ENCODE measurements around the gene FAM174A. TPM values are rescaled to one million over a fixed set of nuclear protein-coding genes. Genes with fewer than 3 reads are reported as not detected.

FAM174A gene
- total RNA-seq (2011; cell fraction: chromatin; rRNA removed; ENCODE audit: low replicate concordance), result 1.5 TPM in 2 replicates
- total RNA-seq (2011; cell fraction: nucleolus; rRNA removed), result 3.7 and 4.9 TPM in 2 replicates
- 2.1 and 2.2 TPM in 2 replicates for total RNA-seq (2011; cell fraction: nucleoplasm; rRNA removed)
- 2.1 and 2.3 TPM in 2 replicates for total RNA-seq (2014; rRNA removed)
- 0.51 and 0.96 TPM in 2 replicates for total RNA-seq (2014; rRNA removed; fragmentation: Illumina TruSeq; extraction: Trizol)
- total RNA-seq (2015; rRNA removed; fragmentation: Illumina TruSeq; extraction: Trizol), result 1.2 and 1.6 TPM in 2 replicates
- total RNA-seq (2021), result 1.4 and 2.1 TPM in 2 replicates
- polyA plus RNA-seq (2011; rRNA removed), result 0.53 and 1.2 TPM in 2 replicates
- 0.62 and 4.9 TPM in 2 replicates for polyA plus RNA-seq (2011; cell fraction: cytosol; rRNA removed)
- polyA plus RNA-seq (2011; cell fraction: nucleus; rRNA removed), result 0.32 and 2.5 TPM in 2 replicates
- polyA plus RNA-seq (2012), result 2.0 and 2.1 TPM in 2 replicates
- 0.95 and 1.1 TPM in 2 replicates for polyA plus RNA-seq (2014; fragmentation: Illumina TruSeq; extraction: Trizol)
- polyA plus RNA-seq (2014; fragmentation: Nextera tagmentation; extraction: Ambion mirVana), result under 1 TPM; 0.14 to 0.39 TPM
- polyA plus RNA-seq (2014; rRNA removed), result 2.1 and 2.9 TPM in 2 replicates
- 0.24 and 1.2 TPM in 2 replicates for polyA minus RNA-seq (2011; rRNA and poly(A)+ RNA removed)
- polyA minus RNA-seq (2011; cell fraction: cytosol; rRNA and poly(A)+ RNA removed), result 0.57 and 4.0 TPM in 2 replicates
- 4.2 and 7.1 TPM in 2 replicates for polyA minus RNA-seq (2011; cell fraction: nucleus; rRNA and poly(A)+ RNA removed)
- percentile 47 among the genes with signal in this experiment for Bru-seq, nascent RNA
- percentile 51 among the genes with signal in this experiment for BruChase-seq, experiment 1, labeled RNA remaining after a 2-hour chase
- BruChase-seq, experiment 2, labeled RNA remaining after a 6-hour chase, result percentile 49 among the genes with signal in this experiment
- long read RNA-seq, experiment 1, transcript FAM174A-201 (3 exons, 1,356 nt), result major isoform, 7 of 8 reads
- long read RNA-seq, experiment 1, partial matches to known transcripts, result 0 of 8 reads
- long read RNA-seq, experiment 1, other reads (novel, unspliced or antisense), result 1 of 8 reads
- long read RNA-seq, experiment 2, result 0 reads
- long read RNA-seq, experiment 3, partial matches to known transcripts, result 1 of 2 reads
- long read RNA-seq, experiment 3, other reads (novel, unspliced or antisense), result 0 of 2 reads

DNA sequence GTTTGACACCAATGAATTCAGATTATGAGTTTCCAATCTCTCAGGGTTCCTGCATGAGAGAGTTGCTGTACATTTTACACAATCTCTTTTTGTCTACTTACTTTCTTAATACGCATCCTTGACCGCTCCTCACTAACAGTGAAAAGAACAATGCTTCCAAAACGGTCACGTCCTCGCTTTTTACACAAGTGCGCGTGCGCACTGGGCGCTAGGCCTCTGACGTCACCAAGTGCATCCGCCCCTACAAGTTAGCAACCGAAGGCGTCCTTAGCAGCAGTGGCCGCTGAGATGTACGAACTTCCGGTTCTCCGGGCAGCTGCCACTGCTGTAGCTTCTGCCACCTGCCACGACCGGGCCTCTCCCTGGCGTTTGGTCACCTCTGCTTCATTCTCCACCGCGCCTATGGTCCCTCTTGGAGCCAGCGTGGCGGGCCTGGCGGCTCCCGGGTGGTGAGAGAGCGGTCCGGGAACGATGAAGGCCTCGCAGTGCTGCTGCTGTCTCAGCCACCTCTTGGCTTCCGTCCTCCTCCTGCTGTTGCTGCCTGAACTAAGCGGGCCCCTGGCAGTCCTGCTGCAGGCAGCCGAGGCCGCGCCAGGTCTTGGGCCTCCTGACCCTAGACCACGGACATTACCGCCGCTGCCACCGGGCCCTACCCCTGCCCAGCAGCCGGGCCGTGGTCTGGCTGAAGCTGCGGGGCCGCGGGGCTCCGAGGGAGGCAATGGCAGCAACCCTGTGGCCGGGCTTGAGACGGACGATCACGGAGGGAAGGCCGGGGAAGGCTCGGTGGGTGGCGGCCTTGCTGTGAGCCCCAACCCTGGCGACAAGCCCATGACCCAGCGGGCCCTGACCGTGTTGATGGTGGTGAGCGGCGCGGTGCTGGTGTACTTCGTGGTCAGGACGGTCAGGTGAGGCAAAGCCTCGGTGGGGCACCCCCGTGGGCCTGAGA is at the start of gene FAM174A:
Gene FAM174A, plus strand, starts transcription at position 315 of the 946 bp plus-strand sequence. Its CDS starts 157 bp downstream, at position 472.
- Histone ChIP-seq H2AFZ (ENCODE audit: low read depth, low read length) (peak within 1 kb of the TSS; percentile 99), H3K4me1 (replicated peaks in 1 of 2; ENCODE audit: control insufficient read depth in 2 of 2, insufficient read depth in 2 of 2, low read length in 2 of 2) (peaks cover 0 to 8% of the 10 kb centered on the region in 2 experiments; a peak in 2 of 5 replicates), H3K27me3 (ENCODE audit: control insufficient read depth in 2 of 2, insufficient read depth in 2 of 2, low read length in 2 of 2) (no peaks in the 10 kb centered on the region), H3K4me2 (ENCODE audit: insufficient read depth, low read length) (peak within 1 kb of the TSS; percentile 89), H3K79me2 (ENCODE audit: control insufficient read depth, insufficient read depth, low read length) (no peaks in the 10 kb centered on the region), H3K9me3 (replicated peaks; ENCODE audit: control insufficient read depth, insufficient read depth, low read depth, low read length) (no peaks in the 10 kb centered on the region), H3K27ac (ENCODE audit: extremely low read depth, low read depth, low read length) (peak within 1 kb of the TSS; percentile 65; the same call in 2 of the 3 replicates), H3K4me3 (peak within 1 kb of the TSS; percentile 68), H3K9ac (ENCODE audit: insufficient read depth in 1 of 2, low read depth in 2 of 2, low read length in 2 of 2) (peak within 1 kb of the TSS; percentile 64 to 91), H4K20me1 (replicated peaks; ENCODE audit: control insufficient read depth, insufficient read depth, low read length) (no peaks in the 10 kb centered on the region), H3K9me1 (ENCODE audit: control insufficient read depth, insufficient read depth, low read length) (no peaks in the 10 kb centered on the region), H3K36me3 (ENCODE audit: control insufficient read depth, insufficient read depth, low read length) (no peaks in the 10 kb centered on the region)
- ChIA-PET POLR2A (interaction anchor here (1.0 to 1.3 kb wide), 2 partner anchors 8 to 181 kb away, joined by 3 to 4 read pairs; no protein-coding TSS in a partner anchor), CTCF (ENCODE audit: low intra/inter-chr PET ratio) (no interaction called here)
- peak; percentile 97 for ATAC-seq
- 3% methylated on average over 50 of the region's 62 CpGs for WGBS (ENCODE audit: insufficient coverage, low coverage, missing lambda C conversion rate)
- peak; percentile 78 to 93 (median 84) for DNase-seq (ENCODE audit: extremely low read depth in 1 of 4, low spot score in 3 of 4)
- intact Hi-C loops (cut with micrococcal nuclease) (no loop called here), in situ Hi-C loops (cut with MboI) (no loop called here)
- peak; percentile 87 for FAIRE-seq
- BruUV-seq (replicated peaks), result no TSS peak
- TF ChIP-seq, protein P1, sequence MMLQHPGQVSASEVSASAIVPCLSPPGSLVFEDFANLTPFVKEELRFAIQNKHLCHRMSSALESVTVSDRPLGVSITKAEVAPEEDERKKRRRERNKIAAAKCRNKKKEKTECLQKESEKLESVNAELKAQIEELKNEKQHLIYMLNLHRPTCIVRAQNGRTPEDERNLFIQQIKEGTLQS (IDR thresholded peaks at IDR 0.05), result peak; percentile 87
- TF ChIP-seq, protein P1 (CRISPR knock-in tag; conservative IDR thresholded peaks at IDR 0.05), result no peak
- TF ChIP-seq TBL1XR1 (IDR thresholded peaks at IDR 0.05; ENCODE audit: low read length in 2 of 2) (0 out of 4 replicates have a peak, but pooled peaks of 1 of the 2 experiments have one; percentile 22), ATF1 (CRISPR knock-in tag; IDR thresholded peaks at IDR 0.05) (peak; percentile 67), ATF1 (tag; IDR thresholded peaks at IDR 0.05) (peak; percentile 98), POLR2A (conservative IDR thresholded peaks at IDR 0.05) (peak; percentile 73), CTBP1 (IDR thresholded peaks at IDR 0.05; ENCODE audit: borderline replicate concordance) (no peak), HDAC2 (IDR thresholded peaks at IDR 0.05) (0 out of 2 replicates have a peak, but pooled peaks have one; percentile 68), ADNP (tag; IDR thresholded peaks at IDR 0.05) (no peak), NUFIP1 (IDR thresholded peaks at IDR 0.05; ENCODE audit: partially characterized antibody) (no peak), HCFC1 (IDR thresholded peaks at IDR 0.05; ENCODE audit: low read depth, low read length) (peak; percentile 71), PHF8 (IDR thresholded peaks at IDR 0.05; ENCODE audit: borderline replicate concordance, low read length) (peak; percentile 62; the same call in 1 of the 2 replicates), KHSRP (IDR thresholded peaks at IDR 0.05) (peak; percentile 56; the same call in 1 of the 2 replicates)
- TF ChIP-seq, protein P2, sequence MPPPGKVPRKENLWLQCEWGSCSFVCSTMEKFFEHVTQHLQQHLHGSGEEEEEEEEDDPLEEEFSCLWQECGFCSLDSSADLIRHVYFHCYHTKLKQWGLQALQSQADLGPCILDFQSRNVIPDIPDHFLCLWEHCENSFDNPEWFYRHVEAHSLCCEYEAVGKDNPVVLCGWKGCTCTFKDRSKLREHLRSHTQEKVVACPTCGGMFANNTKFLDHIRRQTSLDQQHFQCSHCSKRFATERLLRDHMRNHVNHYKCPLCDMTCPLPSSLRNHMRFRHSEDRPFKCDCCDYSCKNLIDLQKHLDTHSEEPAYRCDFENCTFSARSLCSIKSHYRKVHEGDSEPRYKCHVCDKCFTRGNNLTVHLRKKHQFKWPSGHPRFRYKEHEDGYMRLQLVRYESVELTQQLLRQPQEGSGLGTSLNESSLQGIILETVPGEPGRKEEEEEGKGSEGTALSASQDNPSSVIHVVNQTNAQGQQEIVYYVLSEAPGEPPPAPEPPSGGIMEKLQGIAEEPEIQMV (tag; conservative IDR thresholded peaks at IDR 0.05; ENCODE audit: low read depth), result no peak
- TF ChIP-seq, protein P3, sequence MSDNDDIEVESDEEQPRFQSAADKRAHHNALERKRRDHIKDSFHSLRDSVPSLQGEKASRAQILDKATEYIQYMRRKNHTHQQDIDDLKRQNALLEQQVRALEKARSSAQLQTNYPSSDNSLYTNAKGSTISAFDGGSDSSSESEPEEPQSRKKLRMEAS (CRISPR knock-in tag; IDR thresholded peaks at IDR 0.05), result 0 out of 2 replicates have a peak, but pooled peaks have one; percentile 34
